ENCODE measurements around the gene BRD7.

BRD7 gene

GRCh38 chr16:50324345-50324744 is 44.4 kb downstream of the BRD7 start:
- no peak for DNase-seq (ENCODE audit: extremely low read depth in 1 of 2, low read depth in 1 of 2)

GRCh38 chr16:50323335-50324011 is 45.3 kb downstream of the BRD7 start:
- DNase-seq (ENCODE audit: extremely low read depth in 1 of 2, low read depth in 1 of 2) = no peak

DNA sequence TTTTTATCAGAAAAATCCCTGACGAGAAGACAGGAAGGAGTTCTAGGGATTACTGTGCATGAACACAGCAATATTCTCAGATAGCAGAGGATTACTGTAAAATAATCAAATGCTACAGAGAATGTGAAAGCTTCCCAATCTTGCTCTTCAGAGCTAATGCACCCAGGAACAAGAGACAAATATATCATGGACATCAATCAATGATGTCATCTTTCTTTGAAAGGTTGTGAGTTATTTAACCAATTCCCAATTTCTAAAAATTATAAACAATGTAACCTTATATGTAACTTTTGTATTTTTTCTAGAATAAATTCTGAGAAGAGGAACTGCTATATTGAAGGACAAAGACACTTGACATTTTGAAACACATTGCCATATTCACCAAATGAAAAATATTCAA is 46.5 kb downstream of the BRD7 start:
- no peak for DNase-seq (ENCODE audit: extremely low read depth in 1 of 2, low read depth in 1 of 2)

DNA sequence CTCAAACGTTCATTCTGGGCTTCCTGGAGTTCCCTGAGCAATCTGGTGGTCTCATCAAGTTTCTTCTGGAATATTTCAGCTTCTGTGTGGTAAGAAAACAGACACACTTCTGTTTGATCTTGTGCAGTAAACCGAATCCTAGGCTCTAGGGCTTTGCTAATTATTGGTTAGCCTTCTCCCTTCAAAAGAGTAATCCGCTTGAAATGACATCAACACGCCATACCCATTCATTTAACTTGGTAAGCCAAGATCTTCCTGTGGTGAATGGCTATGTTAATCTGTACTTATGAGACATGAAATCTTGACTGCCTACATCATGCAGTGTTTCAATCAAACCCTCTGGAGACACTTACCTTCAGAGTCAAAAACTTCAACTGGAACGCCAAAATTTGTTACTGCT is 48.5 kb downstream of the BRD7 start:
- DNase-seq (ENCODE audit: extremely low read depth in 1 of 2, low read depth in 1 of 2) = no peak

GRCh38 chr16:50318796-50319578 is 49.8 kb downstream of the BRD7 start:
- DNase-seq (ENCODE audit: extremely low read depth in 1 of 2, low read depth in 1 of 2) = no peak

GRCh38 chr16:50316848-50317630 is 51.7 kb downstream of the BRD7 start:
- DNase-seq (ENCODE audit: extremely low read depth in 1 of 2, low read depth in 1 of 2) = no peak

DNA sequence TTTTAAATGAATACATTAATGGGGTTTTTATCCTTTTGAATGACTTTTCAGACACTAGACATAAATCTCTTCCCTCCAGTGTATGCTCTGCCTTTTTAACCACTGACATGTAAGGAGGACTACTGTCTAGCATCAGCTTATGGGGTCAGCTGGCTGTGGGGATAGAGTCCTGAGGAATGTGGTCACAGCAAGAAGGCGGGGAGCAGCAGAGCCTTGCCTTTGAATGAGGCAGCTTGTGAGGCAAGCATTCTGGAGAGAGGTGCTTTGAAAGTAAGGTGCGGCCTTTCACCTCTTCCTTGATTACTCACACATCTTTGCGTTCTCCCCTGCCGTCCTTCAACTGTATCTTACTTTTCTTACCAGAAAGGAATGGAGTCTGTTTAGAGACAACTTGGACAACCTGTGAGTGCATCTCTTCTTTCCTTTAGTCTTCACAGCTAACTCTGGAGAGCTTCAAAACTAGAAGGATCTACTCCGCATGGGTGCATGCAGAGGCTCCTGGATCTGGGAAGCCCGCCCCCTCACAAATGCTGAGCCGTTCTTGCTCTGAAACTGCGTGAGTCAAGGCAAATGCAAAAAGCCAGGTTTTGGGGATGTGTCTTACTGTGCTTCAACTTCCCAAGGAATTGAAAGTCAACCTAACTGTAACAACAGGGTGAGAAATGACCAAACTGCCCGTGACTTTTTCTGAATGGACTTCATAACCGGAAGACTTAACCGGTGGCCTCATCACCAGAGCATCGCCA is 52.5 kb downstream of the BRD7 start:
- DNase-seq (ENCODE audit: extremely low read depth in 1 of 2, low read depth in 1 of 2) = no peak

DNA sequence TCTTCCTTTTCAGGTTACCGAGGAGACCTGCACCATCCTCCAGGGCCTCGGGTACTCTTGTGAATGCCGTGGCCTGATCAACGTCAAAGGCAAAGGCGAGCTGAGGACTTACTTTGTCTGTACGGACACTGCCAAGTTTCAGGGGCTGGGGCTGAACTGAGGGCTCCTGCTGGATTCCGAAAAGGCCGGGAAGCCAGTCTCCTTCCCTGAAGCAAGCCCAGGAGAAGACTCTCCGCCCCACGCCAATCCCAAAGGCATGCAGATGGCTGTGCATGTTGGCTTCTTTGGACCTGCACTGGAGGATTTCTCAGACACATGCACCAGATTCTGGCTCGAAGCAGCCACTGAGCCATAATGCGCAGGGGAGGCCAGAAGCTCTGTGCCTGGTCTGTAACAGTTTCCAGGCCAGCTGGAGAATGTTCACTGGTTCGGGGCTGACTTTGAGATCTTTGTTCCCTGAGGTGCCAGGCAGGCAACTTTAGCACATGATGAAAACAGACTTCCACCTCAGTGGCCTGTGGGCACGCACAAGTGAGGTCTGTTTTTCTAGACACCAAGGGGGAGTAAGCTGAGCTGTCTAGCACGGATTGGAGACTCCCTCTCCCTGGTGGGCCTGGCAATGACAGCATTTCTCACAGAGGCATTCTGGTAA is 53.3 kb downstream of the BRD7 start:
- no peak for DNase-seq (ENCODE audit: extremely low read depth in 1 of 2, low read depth in 1 of 2)

DNA sequence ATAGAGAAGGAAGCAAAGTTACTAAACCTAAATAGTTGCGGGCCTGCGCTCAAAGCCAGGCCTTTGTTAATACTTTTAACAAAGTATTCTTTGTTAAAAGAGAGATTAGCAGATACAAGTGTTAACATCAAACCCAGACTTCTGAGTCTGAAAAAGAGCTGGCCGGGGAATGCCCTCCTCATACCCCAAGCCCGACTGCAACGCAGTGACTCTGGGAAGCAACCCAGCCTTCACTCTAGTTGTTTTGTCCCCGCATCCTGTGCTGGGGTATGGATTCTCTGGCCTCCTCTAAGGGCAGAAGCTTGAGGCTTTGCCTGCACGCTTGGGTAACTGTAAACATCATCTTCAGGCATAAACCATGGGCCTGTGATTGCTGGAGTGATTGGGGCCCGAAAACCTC is 54.1 kb downstream of the BRD7 start:
- no peak for DNase-seq (ENCODE audit: extremely low read depth in 1 of 2, low read depth in 1 of 2)

GRCh38 chr16:50313596-50314478 is 55.0 kb downstream of the BRD7 start:
- DNase-seq (ENCODE audit: extremely low read depth in 1 of 2, low read depth in 1 of 2) = peak; percentile 22 to 34

GRCh38 chr16:50311891-50312501 is 56.8 kb downstream of the BRD7 start:
- DNase-seq (ENCODE audit: extremely low read depth in 1 of 2, low read depth in 1 of 2) = no peak

DNA sequence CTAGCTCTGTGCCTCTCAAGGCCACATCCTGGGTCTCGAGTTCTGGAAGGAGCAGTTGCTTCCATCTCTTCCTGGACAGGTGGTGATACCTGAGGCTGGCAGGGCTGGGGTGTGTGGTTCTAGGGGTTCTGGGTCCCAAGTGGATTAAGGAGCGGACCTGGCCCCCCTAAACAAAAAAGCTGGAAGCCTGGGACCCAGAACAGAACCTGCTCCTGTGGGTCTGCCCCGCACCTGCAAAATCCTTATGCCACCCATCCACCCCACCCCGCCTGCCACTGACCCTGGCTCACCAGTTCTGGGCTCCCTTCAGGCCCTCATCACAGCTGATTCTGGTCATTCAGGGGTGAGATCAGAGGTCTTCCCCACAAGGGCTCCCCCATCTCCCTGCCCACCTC is 57.7 kb downstream of the BRD7 start:
- no peak for DNase-seq (ENCODE audit: extremely low read depth in 1 of 2, low read depth in 1 of 2)

DNA sequence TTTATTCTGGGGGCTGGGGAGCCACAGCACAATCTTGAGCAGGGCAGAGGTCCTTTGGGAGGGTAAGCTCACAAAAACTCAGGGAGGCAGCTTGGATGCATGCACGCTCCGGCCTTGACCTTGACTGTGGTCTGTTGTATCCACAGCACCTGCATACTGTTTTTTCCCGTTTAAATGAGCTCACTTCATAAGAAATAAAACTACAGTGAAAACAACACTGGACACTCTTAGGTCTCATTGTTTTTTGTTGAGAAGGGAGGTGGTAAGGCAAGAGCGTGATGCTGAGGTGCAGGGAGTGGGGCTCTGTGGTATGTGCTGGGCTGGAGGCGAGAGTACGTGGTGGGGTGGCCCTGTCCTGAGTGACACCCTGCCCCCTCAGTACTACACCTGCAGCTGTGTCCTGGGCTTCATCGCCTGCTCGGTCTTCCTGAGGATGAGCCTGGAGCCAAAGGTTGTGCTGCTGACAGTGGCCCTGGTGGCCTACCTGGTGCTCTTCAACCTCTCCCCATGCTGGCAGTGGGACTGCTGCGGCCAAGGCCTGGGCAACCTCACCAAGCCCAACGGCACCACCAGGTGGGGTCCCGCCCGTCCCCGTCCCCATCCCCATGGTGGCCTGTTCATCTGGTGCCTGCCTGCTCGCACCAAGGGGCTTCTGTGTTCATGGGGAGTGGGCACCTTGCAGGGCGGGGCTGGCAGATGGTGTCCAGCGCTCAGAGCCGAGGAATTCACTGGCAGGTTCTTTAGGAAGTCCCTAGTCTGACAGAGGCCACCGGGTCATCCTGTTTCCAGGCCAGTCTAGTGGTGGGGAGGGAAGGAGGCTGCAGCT is 58.3 kb downstream of the BRD7 start:
- no peak for DNase-seq (ENCODE audit: extremely low read depth in 1 of 2, low read depth in 1 of 2)

DNA sequence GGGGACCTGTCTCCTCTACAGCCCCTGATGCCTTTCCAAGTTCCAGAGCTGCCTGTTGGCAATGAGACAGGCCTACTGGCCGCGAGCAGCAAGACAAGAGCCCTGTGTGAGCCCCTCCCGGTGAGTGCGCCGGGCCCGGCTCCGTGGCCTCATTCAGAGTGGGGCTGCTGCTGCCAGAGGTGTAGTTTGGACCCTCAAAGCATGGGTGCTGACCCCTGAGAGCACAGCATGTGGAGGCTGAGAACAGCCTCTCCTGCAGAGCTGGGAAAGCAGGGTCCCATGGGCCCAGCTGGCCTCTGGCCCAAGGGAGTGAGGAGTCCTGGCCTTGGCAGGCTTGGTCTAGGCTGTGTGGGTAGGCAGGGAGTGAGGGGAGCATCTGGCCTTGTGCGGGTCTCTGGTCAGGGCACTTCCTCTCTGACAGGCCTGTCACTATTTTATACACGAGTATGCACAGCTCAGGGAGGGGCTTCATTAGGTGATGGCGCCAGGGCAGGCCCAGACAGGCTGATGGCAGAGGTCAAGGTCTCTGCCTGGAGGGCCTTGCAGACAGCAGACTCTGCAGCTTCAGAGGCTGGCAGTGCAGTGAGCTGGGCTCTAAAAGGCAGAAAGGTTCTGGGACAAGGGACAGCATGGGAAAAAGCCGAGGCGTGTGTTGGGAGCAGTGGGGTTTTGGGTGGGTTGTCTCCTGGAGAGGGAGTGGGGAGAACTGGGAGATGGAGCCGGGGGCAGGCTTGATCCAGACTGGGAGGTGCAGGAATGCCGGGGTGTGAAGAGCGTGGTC is 59.1 kb downstream of the BRD7 start:
- no peak for DNase-seq (ENCODE audit: extremely low read depth in 1 of 2, low read depth in 1 of 2)

DNA sequence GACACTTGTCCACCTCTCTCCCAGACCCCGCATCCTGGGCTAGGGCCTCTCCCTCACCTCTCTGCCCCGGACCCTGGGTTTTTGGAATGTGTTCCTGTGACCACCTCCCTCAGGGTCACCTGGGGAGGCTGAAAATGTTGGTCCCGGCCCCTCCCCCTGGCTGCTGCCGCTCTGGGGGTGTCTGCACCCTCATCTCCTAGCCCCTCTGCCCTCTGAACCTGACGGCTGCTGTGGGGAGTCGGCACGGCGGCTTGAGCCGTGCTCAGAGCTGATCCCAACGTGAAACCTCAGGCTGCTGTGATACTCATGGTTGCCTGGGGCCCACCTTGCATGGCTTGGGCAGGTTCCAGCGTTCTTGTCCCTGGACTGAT is 59.6 kb downstream of the BRD7 start:
- no peak for DNase-seq (ENCODE audit: extremely low read depth in 1 of 2, low read depth in 1 of 2)

GRCh38 chr16:50308237-50308965 is 60.4 kb downstream of the BRD7 start:
- DNase-seq (ENCODE audit: extremely low read depth in 1 of 2, low read depth in 1 of 2) = no peak

DNA sequence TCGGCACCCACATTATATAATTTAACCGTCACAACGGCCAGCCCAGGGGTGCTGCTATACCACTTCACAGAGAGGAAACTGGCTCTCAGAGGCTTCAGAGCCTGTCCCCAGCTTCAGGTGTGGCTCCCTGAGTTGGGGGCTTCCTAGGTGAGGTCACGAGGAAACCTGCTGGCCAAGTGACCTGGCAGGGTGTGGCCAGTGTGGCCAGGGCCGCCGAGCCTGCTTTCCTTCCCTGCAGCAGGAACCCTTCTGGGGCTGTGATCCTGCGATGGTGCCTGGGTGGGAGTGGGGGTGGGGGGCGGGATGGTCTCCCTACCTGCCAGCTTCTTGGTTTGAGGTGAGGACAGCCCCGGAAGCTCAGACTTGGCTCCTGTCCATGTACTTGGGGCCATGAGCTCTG is 62.5 kb downstream of the BRD7 start:
- no peak for DNase-seq (ENCODE audit: extremely low read depth in 1 of 2, low read depth in 1 of 2)
